Choroid plexus epithelial cell (primary cell): ENCODE results near the gene BHMT.

Experiments used
- DNase-seq: peaks from one replicate; pipeline ENCODE4 v3.0.0-alpha.2; 2010; ENCODE audit warnings: low read depth
- H3K4me3 ChIP-seq: 2 replicates; pipeline ENCODE4 v1.5.1; 2011; ENCODE audit warnings: low read depth, mild to moderate bottlenecking, control low read depth, low read length, moderate library complexity
- CTCF ChIP-seq: conservative IDR thresholded peaks from 2 replicates; pipeline ENCODE4 v1.5.1; 2011; ENCODE audit warnings: low read depth, mild to moderate bottlenecking, control low read depth, inconsistent platforms, low read length, moderate library complexity

BHMT gene

GRCh38 chr5:79111960-79112702 lies 522 bp downstream of the BHMT start:
- DNase-seq, result no peak
- no peak for TF ChIP-seq CTCF
- no peak overlapping the region for H3K4me3 ChIP-seq

- DNase-seq, result no peak
- TF ChIP-seq CTCF, result no peak
- H3K4me3 ChIP-seq, result no peak overlapping the region
Measured at GRCh38 chr5:79112703-79113058, 1.1 kb downstream of the BHMT start.

GRCh38 chr5:79119486-79119885 lies 7.9 kb downstream of the BHMT start:
- H3K4me3 ChIP-seq, result no peak overlapping the region
- no peak for TF ChIP-seq CTCF
- DNase-seq, result no peak

- no peak for DNase-seq
- no peak for TF ChIP-seq CTCF
Measured at GRCh38 chr5:79120221-79120620, 8.6 kb downstream of the BHMT start.

GRCh38 chr5:79122973-79123372 lies 11.4 kb downstream of the BHMT start:
- no peak overlapping the region for H3K4me3 ChIP-seq
- DNase-seq, result no peak
- TF ChIP-seq CTCF, result no peak

More at GRCh38 chr5:79120221-79120620, 8.6 kb downstream of the BHMT start:
- no peak overlapping the region for H3K4me3 ChIP-seq

GRCh38 chr5:79124607-79125006 lies 13.0 kb downstream of the BHMT start:
- DNase-seq, result no peak
- no peak for TF ChIP-seq CTCF

GRCh38 chr5:79130781-79131180 lies 19.2 kb downstream of the BHMT start:
- no peak for DNase-seq
- no peak overlapping the region for H3K4me3 ChIP-seq
- TF ChIP-seq CTCF, result no peak

More at GRCh38 chr5:79124607-79125006, 13.0 kb downstream of the BHMT start:
- H3K4me3 ChIP-seq, result no peak overlapping the region
